Astrocyte (in vitro differentiated cells and primary cell): Measurements from ENCODE around the gene SCUBE1.

Experiments
- EZH2 ChIP-seq: IDR thresholded peaks from 2 replicates; pipeline ENCODE4 v1.6.1; 2012; ENCODE audit warnings: mild to moderate bottlenecking, low read length, inconsistent platforms; ENCODE audit not compliant: insufficient read depth
- TF ChIP-seq, protein P1 (sequence below): IDR thresholded peaks from 2 replicates; pipeline ENCODE4 v1.5.1; 2011; ENCODE audit warnings: low read depth, mild to moderate bottlenecking, inconsistent platforms, low read length, moderate library complexity; ENCODE audit not compliant: insufficient read depth

DNA sequence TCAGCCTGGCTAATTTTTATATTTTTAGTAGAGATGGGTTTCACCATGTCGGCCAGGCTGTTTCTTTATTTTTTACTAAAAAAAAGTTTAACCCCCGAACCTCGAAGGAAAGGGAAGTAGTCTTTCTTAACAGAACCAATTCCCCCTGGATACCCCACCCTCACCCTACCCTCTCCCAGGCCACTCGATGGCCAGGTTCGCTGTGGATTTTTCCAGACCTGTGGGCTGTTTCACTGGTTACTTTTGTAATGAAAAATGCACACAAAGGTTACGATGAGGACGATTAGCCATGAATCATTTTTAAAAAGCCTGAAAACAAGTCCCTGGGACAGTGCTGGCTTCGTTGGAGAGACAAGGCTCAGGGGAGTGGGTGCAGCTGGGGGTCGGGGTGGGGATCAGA is 189.3 kb downstream of the SCUBE1 start:
- TF ChIP-seq, protein P1, sequence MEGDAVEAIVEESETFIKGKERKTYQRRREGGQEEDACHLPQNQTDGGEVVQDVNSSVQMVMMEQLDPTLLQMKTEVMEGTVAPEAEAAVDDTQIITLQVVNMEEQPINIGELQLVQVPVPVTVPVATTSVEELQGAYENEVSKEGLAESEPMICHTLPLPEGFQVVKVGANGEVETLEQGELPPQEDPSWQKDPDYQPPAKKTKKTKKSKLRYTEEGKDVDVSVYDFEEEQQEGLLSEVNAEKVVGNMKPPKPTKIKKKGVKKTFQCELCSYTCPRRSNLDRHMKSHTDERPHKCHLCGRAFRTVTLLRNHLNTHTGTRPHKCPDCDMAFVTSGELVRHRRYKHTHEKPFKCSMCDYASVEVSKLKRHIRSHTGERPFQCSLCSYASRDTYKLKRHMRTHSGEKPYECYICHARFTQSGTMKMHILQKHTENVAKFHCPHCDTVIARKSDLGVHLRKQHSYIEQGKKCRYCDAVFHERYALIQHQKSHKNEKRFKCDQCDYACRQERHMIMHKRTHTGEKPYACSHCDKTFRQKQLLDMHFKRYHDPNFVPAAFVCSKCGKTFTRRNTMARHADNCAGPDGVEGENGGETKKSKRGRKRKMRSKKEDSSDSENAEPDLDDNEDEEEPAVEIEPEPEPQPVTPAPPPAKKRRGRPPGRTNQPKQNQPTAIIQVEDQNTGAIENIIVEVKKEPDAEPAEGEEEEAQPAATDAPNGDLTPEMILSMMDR = no peak
- no peak for TF ChIP-seq EZH2
